Activated CD8-positive, alpha-beta memory T cell treated with anti-CD3 and anti-CD28 coated beads for 4 hours (primary cell): Measurements from ENCODE around the gene SARNP.
"Not testable (repeated sequence)": the region's sequence is repeated elsewhere in the genome, so short reads cannot be mapped to it uniquely, and the experiment has no call there.

Source experiments
- DNase-seq, 2 donors: peaks; one replicate each; pipeline ENCODE4 v3.0.0-alpha.2; 2020; ENCODE audit warnings: low read depth in 2 of 2

SARNP gene

DNA sequence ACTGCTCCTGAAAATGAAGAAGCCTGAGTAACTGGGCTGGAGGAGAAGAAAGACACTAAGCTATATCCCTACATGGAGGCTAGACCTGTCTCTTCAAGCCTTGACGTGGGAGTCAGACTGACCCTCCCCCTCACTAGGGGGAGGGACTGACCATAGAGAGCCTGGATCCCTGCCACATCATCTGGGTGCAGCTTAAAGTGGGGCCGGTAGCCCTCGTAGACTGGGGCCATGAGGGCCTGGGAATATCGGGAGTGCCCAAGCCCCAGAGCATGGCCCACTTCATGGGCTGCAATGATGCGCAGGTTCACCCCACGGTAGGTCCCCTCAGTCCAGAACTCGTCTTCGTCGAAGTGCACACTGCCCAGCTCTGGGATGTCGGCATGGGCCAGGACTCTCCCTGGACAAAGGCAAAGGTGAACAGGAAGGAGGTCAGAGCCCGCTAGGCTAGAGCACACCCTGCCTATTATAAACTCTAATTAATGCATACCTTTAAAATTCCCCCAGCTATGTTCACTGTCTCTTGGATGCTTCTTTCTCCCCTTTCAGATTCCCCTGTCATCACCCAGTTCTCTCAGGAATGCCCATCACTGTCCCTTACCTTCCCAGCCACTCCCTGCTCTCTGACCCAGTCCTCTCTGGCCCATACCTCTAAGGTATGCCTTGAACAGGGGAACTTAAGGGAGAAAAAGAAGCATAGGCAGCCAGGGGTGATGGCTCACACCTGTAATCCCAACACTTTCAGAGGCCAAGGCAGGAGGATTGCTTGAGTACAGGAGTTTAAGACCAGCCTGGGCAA lies 22.0 kb upstream of the SARNP start:
- no peak for DNase-seq

DNA sequence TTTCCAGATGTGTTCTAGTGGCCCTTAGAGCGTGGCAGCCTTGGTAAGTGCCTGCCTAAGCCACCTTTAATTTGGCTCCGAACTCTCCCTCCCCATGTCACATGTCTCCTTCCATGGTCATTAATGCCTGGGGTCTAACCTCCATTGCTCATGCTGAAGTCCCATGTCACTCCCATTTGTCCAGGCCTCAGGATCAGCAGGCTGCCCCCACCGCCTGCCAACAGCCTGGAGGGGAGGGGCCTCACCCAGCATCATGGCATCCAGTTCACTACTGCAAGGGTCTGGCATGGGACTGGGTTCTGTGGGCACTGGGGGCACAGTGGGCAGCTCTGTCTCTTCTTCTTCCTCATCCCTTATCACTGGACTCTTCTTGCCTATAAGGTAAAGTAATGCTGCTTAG lies 20.8 kb upstream of the SARNP start:
- no peak for DNase-seq

DNA sequence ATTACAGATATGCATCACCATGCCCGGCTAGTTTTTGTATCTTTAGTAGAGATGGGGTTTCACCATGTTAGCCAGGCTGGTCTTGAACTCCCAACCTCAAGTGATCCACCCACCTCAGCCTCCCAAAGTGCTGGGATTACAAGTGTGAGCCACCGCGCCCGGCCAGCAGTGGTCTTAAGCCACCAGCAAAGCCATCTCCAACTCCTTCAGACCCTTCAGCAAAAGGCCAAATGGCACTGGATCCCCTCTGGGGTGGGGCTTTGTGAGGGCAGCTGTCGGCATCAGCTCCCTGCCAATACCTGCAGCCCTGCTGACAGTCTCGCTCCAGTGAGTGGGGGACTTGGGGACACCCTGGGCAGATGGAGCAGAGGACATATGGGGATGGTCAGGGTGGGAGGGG lies 16.9 kb upstream of the SARNP start:
- DNase-seq: not testable (repeated sequence)

DNA sequence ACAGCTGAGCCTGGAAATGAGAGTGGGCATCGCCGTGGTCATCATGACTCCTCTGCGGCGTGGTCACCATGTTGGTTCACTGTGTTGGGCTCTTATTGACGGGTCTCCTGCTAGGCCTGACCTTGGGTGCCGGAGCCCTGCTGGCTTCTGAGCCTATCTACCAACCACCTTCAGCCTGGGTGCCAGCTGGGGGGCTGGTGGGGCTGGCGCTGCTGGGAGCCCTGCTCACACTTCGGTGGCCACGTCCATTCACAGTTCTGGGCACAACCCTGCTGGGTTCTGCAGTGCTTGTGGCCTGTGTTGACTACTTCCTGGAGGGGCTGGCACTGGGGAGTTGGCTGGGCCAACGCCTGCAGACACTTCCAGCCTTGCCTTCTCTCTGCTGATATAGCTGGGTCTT lies 15.5 kb upstream of the SARNP start:
- no peak for DNase-seq

DNA sequence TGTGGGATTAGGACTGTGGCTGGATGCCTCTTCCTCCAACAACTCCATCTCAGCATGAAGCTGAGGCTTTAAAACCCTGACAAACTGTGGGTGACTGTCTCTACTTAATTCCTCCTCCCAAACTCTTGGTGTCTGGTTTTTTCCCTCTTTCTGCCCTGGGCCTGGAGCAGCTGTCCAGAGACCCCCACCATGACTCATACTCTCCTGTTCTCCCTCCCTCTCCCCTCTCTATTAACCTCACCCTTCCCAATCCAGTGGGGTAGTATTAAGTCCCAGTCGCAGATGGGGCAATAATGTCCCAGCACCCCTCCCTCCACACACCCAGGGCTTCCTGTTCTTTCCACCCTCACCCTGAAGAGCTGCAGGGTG lies 13.9 kb upstream of the SARNP start:
- DNase-seq: no peak

DNA sequence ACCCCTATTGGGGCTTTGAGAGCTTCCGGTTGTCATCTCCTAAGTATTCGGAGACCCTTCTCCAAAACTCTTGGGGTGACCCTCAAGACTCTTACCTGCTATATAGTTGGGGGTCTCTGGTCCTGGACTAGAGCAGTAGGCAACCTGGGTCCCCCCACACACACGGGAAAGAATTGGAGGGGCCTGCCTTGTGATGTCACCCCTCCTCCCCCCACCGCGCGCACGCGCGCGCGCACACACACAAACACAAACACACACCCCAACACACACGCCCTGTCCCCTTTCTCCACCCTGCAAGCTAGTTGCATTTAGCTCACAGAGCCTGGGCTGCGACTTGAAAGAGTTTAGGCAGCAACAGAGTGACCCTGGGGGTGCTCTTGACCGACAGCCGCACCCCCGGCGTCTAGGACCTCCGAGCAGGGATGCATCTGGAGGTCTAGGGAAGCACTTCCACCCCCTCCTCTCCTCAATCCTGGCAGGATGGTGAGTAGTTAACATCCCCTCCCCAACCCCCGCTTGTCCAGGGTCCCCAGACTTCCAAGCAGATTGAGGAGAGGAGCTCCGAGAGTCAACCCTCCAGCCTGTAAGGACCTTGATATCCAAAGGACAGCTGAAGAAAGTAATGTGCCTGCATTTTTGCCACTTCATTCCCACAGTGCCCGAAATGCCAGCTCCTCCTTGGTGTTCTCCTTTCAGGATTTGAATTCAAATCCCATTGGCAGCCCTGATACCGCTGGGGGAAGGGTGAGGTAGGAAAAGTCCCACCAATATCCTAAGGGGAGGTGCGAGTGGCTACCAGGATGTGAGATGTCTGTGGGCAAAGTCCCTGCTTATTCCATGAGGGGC lies 13.3 kb upstream of the SARNP start:
- peak; percentile 26 to 36 for DNase-seq

DNA sequence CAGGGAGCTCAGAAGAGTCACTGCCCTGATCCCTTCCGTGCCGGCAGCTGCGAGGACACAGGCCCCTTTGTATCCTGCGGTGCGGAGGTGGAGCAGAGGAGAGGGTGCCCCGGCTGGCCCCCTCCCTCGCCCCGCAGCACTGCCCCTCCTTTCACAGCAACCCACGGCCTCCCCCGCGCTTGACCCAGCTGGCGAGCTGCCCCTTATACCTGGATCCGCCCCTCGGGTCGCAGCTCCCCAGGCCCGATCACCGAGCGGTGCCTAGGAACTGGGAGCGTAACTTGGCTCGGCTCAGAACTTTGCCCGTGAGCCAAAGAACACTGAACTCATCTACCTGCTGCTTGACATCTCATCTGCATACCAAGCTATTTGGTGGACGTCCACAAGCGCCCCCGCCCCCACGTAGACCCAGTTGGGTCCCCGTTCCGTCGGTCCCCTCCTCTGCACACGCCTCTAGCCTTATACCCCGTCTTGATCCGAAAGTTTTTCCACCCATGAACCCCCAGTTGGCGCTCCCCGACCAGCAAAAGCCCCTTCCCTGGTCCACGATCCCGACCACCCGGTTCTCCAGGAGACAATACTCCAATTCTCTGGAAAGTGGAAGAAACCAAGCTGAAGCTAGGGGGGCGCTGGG lies 12.6 kb upstream of the SARNP start:
- peak in 1 of 2 donors; percentile 18 for DNase-seq

DNA sequence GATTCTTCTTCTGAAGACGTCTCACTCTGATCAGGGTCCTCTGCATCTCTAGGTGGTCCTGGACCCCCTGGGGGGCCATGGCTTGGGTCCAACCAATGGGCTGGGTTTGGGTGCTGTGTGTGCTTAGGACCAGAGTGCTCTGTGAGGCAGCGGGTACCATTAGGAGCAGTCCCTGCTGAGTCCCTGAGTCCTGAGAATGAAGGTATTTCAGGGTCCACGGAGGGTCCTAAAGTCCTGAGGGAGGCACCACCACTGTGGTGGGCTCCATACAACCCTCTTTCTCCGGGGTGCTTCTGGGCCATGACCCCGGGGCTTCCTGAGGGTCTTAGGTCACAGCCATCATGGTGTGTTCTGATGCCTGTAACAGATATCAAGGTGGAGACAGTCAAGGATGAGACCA lies 10.8 kb upstream of the SARNP start:
- DNase-seq: no peak

DNA sequence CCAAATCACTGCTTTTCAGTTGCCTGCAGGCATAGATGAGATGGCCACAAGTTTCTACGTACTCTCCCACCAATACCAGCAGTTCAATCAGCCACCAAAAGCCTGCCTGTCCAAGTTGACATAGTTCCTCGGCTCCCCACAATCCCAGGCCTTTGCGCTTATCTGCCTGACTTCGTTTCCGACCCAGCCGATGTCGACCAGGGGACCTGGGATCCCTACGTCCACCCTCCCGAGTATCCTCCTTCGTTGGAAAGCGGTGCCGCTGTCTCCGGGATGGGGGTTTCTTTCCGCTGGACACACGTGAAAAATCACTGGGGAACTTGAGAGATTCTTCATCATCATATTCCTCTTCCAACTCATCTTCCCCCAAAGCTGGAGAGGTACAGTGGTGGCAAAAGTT lies 10.3 kb upstream of the SARNP start:
- no peak for DNase-seq

DNA sequence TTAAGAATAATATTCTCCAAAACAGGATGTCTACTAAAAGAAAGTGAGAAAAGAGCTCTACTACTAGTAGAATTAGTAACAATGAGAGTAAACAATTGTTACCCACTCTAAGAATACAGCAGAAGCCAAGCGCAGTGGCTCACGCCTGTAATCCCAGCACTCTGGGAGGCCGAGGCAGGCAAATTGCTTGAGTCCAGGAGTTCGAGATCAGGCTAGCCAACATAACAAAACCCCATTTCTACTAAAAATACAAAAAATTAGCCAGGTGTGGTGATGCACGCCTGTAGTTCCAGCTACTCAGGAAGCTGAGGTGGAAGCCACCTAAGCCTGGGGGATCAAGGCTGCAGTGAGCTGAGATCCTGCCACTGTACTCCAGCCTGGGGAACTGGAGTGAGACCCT lies 7.2 kb upstream of the SARNP start:
- no peak for DNase-seq

DNA sequence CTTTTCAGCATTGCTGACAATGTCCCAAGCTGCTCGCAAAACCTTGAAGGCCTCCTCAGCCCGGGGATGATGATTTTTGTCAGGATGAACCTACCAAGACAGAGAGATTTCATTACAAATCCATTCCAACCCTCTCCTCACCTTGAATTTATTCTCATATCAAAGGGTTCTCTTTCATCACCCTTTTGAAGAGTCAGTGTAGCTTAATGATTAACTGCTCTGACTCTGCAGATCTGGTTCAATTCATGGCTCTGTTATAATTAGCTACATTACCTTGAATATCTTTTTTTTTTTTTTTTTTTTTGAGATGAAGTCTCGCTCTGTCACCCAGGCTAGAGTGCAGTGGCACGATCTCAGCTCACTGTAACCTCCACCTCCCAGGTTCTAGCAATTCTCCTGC lies 5.9 kb upstream of the SARNP start:
- DNase-seq: no peak

DNA sequence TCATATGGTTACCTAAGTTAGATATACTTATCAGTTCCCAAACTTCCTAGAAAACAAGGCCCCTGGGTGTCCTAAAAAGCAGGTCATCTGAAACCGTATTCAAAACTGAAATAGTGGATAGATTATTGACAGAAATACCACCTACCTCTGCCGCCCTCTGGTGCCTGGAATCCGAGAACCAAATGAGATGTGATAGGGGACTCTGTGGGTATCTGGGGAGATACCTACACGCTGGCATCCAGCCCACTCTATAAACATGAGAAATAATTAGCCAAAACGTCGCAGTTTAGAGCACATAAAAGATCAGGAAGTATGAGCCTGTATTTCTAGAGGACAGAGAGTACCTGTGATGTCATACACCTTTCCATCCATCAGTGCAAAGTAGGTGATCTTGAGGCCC lies 4.7 kb upstream of the SARNP start:
- DNase-seq: no peak

DNA sequence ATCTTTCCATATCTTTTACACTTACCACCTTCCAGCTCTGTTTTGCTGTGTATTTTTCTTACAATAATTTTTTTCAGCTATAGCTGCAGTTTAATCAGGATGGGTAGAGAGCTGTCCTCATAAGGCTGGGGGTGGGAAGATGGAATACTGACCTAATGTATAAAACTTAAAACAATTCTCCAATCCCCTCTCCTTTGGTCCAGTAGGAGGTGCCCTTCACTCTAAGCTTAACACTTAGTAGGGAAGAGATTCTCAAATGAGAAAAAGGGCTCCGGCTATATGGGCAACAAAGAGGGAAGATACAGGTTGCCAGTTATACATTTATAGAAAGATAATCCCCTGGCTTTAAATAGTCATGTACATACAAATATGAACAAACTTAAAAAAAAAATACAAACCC lies 3.2 kb upstream of the SARNP start:
- no peak for DNase-seq

DNA sequence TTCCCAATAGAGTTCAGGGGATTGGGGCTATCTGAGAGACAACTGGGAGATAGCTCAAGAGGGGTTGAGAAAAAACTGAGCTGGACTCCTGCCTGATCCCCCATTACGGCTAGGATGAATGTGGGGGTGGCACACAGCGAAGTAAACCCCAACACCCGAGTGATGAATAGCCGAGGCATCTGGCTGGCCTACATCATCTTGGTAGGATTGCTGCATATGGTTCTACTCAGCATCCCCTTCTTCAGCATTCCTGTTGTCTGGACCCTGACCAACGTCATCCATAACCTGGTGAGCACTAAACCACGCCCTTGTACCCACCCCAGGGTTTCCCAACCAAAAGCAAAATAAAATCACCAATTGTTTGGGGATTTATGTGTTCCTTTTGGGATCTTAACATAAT lies 1.4 kb upstream of the SARNP start:
- no peak for DNase-seq

DNA sequence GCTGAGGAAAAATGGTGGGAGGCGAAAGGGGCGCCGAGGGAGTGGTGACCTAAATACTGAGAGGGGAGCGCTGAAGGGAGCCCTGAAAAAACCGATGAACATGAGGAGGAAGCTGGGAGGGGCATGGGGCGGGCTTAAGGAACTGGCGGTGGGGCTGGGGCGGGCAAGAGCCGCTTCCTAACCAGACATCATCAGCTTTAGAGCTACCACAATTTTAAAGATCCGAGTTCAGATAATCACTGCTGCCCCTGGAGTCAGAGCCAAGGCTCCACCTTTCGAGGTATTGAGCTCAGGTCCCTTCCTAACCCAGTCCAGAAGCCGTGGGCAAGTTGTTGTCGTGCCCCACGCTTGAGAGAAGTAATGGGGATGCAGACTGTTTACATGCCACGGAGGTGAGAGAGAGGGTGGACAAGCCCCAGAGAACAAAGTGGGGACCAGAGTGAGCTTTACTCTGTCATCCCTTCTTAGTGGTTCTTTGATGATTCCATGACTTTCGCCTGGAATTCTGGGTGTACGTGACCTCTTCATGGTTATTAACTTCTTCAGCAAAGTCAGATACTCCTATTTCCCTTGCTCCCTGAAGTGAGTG lies 710 bp upstream of the SARNP start:
- no peak for DNase-seq

DNA sequence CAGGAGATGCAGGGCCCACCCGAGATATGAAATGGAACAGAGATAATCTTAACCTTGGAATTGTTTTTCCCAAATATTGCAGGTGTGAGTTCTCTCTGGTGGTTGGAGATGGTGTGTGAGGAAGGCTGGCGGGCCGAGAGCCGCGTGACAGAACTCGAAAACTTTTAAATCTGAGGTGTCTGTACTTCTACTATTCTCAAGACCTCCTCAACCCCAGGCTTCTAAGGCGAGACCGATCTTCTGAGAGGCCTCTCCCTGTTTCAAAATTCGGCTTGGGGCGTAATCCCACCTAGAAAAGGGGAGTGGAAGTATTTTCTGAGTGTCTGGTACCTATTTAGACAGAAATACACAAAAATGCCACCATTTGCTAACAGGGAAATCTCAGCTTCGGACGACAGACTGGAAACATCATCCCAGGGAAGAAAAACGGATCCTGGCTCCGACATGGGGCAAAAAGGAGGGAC lies 611 bp downstream of the SARNP start:
- DNase-seq: no peak

DNA sequence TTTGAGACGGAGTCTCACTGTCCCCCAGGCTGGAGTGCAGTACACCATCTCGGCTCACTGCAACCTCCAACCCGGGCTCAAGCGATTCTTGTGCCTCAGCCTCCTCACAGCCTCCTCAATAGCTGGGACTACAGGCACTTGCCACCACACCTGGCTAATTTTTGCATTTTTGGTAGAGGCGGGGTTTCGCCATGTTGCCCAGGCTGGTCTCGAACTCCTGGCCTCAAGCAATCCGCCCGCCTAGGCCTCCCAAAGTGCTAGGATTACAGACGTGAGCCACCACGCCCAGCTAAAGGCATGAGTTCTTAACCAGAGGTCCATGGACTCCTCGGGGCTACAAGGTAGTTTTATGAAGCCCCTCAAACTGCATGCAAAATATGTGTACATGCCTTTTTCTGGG lies 2.1 kb downstream of the SARNP start:
- DNase-seq: no peak

DNA sequence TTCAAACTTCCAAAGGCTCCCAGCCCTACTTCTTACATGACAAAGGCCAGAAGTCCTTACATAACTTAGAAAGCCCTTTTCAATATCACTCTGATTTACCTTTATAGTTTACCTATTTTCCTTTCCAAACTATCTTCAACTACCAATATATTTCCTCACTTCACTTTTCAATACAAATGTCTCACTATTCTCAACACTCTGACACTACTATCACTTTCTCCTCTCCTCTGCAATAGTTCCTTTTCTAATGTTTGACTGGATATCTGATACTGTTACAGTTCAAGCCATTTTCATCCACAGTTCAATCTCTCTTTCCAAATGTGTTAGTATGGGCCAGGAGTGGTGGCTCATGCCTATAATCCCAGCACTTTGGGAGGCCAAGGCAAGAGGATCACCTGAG lies 3.3 kb downstream of the SARNP start:
- no peak for DNase-seq

DNA sequence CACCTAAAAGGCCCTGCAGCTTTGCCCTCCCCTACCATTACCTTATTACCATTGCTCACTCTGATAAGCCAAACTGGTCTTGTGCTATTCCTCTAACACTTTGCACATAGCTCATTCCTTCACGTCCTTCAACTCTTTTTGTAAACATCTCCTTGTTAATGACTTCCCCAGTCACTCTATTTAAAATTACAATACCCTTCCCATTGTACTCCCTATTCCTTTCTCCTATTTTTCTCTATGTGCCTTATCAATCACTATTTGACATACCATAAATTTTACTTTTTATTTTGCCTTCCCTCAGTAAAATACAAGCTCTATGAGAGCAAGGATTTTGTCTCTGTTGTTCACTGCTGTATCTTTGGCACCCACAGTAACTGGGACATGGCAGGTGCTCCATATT lies 5.4 kb downstream of the SARNP start:
- no peak for DNase-seq

DNA sequence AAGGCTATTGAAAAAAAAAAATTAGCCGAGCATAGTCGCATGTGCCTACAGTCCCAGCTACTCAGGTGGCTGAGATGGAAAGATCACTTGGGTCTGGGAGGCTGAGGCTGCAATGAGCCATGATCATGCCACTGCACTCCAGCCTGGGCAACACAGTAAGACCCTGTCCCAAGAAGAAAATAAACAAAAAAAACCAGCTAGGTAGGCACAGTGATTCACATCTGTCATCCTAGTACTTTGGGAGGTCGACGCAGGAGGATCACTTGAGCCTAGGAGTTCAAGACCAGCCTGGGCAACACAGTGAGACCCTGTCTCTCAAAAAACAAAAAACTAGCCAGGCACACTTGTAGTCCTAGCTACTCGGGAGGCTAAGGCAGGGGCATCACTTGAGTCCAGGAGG lies 8.2 kb downstream of the SARNP start:
- DNase-seq: no peak

DNA sequence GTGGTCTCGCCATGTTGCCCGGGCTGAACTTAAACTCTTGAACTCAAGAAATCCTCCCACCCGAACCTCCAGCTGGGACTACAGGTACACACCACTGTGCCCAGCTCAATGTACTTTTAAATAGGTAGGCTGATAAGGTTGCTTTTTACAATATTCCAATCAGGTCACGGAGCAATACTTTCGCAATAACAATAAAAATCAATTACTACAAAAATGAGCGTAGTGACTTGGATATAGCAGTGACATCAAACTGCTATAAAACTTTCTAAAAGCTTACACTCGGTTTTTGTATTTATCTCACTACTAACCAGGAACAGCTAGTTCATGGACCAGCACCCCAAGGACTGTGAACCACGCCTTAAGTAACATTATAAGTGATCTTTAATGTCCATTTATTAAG lies 10.5 kb downstream of the SARNP start:
- DNase-seq: no peak

DNA sequence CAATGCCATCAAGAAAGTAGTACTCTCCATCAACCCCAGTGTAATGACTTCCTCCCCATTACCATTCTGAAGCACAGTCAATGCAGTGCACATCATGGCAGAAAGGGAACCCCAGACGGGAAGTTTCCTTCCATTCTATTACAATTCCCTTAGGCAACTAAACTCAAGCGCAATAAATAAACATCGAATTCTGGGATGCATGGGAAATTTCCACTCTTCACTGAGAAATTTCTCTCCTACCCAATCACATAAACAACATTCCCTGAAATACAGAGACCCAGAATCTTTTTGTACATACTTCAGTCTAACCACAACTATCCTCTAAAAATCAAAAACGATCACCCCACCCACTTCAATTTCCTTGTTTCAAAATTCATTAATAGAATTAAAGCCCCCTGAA lies 20.0 kb downstream of the SARNP start:
- no peak for DNase-seq
